ENCODE results near the gene CFAP43. TPM values are rescaled to one million over a fixed set of nuclear protein-coding genes. Genes with fewer than 3 reads are reported as not detected.

CFAP43 gene
- total RNA-seq, 1 donor from 2014 or later = 0.25 TPM

- no peaks in the 10 kb centered on the region for H3K9me3 ChIP-seq
- intact Hi-C loops (cut with DNase I) = no loop called here
- no peaks in the 10 kb centered on the region for H3K4me1 ChIP-seq
- TF ChIP-seq POLR2A (IDR thresholded peaks at IDR 0.05) (no peak), CTCF (IDR thresholded peaks at IDR 0.05) (no peak), POLR2AphosphoS5 (IDR thresholded peaks at IDR 0.05; ENCODE audit: insufficient read depth in 1 of 2, low read depth in 1 of 2) (no peak)
- no peaks in the 10 kb centered on the region for H3K27me3 ChIP-seq
- H3K4me3 ChIP-seq = no peak overlapping the region
- no peaks in the 10 kb centered on the region for H3K36me3 ChIP-seq
- no peak for DNase-seq (ENCODE audit: extremely low spot score in 2 of 2)
- no peak overlapping the region for H3K27ac ChIP-seq
These were observed 135.5 kb downstream of the CFAP43 start for GRCh38 chr10:104096692-104097091.

DNA sequence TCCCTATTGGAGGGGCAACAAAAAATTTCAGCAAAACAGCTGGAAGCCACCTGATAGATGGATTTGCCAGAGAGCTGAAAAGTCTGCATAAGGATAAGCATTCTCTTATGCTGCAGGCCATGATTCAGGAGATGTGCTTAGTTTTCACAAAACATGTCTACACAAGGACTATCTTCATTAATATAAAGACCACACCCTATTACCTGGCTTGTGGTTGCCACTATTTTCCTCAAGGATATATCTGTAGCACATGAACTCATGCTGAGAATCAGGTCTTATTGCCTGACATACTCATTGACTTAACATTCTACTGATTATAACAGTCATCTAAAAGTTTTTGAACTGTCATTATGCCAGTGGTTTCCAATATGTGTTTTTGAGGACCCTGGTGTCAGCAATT, 139.4 kb downstream of the CFAP43 start:
- Histone ChIP-seq H3K36me3 (no peaks in the 10 kb centered on the region), H3K9me3 (no peaks in the 10 kb centered on the region), H3K4me1 (no peaks in the 10 kb centered on the region), H3K27me3 (no peaks in the 10 kb centered on the region), H3K4me3 (no peak overlapping the region), H3K27ac (no peak overlapping the region)
- intact Hi-C loops (cut with DNase I) = no loop called here
- TF ChIP-seq POLR2AphosphoS5 (IDR thresholded peaks at IDR 0.05; ENCODE audit: insufficient read depth in 1 of 2, low read depth in 1 of 2) (peak in 1 of 2 donors; percentile 30), CTCF (IDR thresholded peaks at IDR 0.05) (no peak)
- no peak for DNase-seq (ENCODE audit: extremely low spot score in 2 of 2)

- no peak for TF ChIP-seq CTCF (IDR thresholded peaks at IDR 0.05)
- no peak for TF ChIP-seq POLR2A (IDR thresholded peaks at IDR 0.05)
- TF ChIP-seq POLR2AphosphoS5 (IDR thresholded peaks at IDR 0.05; ENCODE audit: insufficient read depth in 1 of 2, low read depth in 1 of 2) = no peak
- intact Hi-C loops (cut with DNase I) = no loop called here
- Histone ChIP-seq H3K27me3 (no peaks in the 10 kb centered on the region), H3K4me1 (no peaks in the 10 kb centered on the region), H3K36me3 (no peaks in the 10 kb centered on the region), H3K9me3 (no peaks in the 10 kb centered on the region), H3K4me3 (no peak overlapping the region), H3K27ac (no peak overlapping the region)
- DNase-seq (ENCODE audit: extremely low spot score in 2 of 2) = no peak
These were observed 141.6 kb downstream of the CFAP43 start for GRCh38 chr10:104090611-104091010.

- TF ChIP-seq CTCF (IDR thresholded peaks at IDR 0.05) (no peak), POLR2A (IDR thresholded peaks at IDR 0.05) (no peak), POLR2AphosphoS5 (IDR thresholded peaks at IDR 0.05; ENCODE audit: insufficient read depth in 1 of 2, low read depth in 1 of 2) (no peak)
- intact Hi-C loops (cut with DNase I) = no loop called here
- Histone ChIP-seq H3K4me3 (no peak overlapping the region), H3K36me3 (no peaks in the 10 kb centered on the region), H3K27ac (no peak overlapping the region), H3K4me1 (no peaks in the 10 kb centered on the region), H3K27me3 (no peaks in the 10 kb centered on the region), H3K9me3 (no peaks in the 10 kb centered on the region)
- no peak for DNase-seq (ENCODE audit: extremely low spot score in 2 of 2)
These were observed 142.5 kb downstream of the CFAP43 start for GRCh38 chr10:104089621-104090020.

DNA sequence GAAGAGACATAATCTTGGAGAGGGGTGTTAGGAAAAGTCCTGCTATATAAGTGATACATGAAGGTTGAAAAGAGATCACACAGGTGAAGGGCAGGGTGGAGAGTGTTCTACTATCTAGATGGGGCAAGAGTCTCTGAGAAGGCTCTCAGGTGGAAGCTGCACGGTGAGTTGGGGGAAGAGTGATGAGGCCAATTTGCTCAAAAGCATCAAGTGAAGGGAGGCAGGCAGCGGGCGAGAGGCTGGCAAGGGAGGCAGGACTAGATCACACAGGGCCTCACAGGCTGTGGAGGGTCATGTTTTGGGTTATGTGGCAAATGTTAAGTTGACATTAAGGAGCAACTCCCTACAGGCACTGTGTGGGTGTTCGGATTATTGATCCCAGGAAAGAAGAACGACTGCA, 143.9 kb downstream of the CFAP43 start:
- Histone ChIP-seq H3K27ac (no peak overlapping the region), H3K4me1 (no peaks in the 10 kb centered on the region), H3K9me3 (no peaks in the 10 kb centered on the region), H3K4me3 (no peak overlapping the region), H3K27me3 (no peaks in the 10 kb centered on the region), H3K36me3 (no peaks in the 10 kb centered on the region)
- DNase-seq (ENCODE audit: extremely low spot score in 2 of 2) = no peak
- intact Hi-C loops (cut with DNase I) = no loop called here
- TF ChIP-seq POLR2AphosphoS5 (IDR thresholded peaks at IDR 0.05; ENCODE audit: insufficient read depth in 1 of 2, low read depth in 1 of 2) = no peak
- TF ChIP-seq CTCF (IDR thresholded peaks at IDR 0.05) = no peak
- no peak for TF ChIP-seq POLR2A (IDR thresholded peaks at IDR 0.05)
